ENCODE measurements around the gene SEMA6A.
A peak's percentile ranks its signal among the peaks of the same experiment; 100 is the strongest.

SEMA6A gene

DNA sequence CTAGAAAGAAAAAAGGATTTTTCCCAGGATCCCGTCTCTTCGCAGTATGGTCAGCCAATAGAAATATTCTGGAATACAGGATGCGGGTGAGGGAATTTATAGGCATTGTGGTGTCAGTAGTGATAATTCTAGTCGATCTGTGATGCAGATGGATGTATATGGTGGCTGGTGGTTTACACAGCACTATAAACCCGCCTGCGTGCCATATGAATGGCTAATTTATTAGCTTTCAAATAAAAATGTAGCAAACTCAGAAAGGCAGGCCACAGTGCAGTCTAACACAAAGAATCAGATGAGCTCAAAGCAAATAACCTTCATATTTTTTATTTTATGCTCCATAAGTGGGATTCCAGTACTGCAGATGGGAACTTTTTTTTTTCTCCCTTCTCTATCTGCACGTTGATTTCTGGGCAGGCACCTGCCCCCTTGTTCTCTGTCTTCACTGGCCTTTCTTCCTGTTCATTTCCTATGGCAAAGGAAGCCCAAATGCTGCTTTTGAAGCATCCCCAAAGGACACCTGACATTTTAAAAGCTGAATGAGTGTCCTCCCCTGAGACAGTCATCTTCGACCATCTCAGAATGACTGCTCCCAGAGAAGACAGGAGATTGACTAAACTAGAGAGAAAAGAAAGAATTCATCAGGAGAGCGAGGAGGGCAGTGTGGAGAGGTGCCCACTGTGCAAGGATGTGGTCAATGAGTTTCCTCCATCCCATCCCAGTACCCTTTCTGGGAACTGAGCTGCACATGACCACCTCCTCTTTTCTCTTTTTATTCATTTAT lies 52.1 kb downstream of the SEMA6A start:
- no peak for DNase-seq (ENCODE audit: low read depth)

DNA sequence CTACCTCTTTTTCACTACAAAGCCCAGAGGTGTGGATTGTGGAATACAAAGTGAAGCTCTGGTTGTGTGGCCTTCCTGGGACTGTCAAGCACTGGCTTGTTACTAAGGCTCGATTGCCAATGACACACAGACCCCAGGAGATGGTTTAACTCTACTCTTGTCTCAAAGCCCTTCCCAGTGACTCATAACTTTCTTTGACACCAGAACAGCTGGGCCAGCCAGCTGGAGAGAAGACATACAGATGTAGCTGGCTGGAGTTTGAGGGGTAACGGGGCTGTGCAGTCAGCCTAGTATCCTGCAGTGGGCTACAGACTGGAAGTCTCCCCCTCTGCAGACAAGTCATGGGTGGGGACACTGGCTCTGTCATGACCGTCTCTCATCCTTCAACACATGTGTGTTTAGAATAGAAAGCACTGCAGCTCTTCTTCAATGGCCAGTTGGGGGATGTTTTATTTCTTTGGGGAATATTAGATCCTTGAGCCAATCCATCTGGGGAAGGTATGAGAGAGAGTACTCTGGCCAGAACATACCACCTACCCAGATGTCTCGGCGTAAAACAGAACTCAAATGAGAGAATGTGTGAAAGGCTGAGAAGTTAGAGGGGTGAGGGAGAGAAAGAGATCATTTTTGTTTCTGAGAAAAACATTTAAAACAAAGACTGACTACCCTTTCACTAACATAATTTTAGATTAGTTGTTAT lies 53.3 kb downstream of the SEMA6A start:
- DNase-seq (ENCODE audit: low read depth): no peak

DNA sequence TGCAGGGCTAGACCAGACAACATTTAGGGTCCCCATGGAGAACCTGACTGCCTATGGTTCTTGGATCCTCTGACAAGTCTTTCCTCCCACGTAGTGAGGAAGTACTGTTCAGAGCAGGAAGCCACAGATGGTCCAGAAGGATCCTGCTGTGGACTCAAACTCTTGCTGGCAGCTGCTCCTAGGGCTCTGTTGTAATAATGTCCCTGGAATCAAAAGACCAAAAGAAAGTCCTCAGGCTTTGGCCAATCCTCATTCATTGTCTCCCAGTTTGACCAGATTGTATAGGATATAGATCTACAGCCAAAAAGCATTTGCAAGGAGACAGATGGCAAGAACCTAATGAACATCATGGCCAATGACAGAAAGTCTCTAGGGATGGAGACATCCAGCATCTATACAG lies 53.9 kb downstream of the SEMA6A start:
- no peak for DNase-seq (ENCODE audit: low read depth)

DNA sequence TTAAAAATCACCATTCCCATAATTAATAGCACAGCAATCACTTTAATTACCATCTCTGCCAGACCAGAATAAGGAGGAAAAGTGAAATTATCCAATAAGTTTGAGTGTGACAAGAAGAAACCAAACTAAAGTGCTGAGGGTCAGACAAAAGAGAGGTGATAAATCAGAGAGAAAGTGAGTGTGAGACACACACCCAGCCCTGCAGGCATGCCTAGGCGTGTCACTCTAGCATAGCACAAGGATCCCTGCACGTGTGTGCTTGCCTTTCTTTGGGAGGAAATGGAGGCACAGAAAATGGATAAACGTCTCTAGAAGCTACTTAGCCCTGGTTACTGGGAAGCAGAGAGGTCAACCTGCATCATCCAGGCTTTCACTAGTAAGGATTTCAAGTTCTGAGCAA lies 56.2 kb downstream of the SEMA6A start:
- DNase-seq (ENCODE audit: low read depth): no peak

DNA sequence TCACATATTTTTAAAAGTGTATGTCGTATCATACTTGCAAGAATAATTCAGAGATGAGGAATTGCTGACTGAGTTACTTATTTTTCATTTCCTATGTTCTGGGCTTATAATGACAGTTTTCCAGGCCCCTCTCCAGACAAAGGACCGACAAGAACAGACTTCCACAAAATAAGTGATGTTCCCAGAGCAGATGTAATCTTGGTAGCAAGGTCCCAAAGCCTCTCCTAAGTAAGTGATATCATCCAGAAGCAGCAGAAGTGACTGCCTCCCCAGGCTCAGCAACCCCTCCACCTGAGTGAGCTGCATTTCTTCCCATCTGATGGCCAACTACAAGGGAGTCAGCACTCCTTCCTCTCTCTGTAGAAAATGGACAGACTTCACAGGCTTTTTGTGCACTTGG lies 57.1 kb downstream of the SEMA6A start:
- no peak for DNase-seq (ENCODE audit: low read depth)

DNA sequence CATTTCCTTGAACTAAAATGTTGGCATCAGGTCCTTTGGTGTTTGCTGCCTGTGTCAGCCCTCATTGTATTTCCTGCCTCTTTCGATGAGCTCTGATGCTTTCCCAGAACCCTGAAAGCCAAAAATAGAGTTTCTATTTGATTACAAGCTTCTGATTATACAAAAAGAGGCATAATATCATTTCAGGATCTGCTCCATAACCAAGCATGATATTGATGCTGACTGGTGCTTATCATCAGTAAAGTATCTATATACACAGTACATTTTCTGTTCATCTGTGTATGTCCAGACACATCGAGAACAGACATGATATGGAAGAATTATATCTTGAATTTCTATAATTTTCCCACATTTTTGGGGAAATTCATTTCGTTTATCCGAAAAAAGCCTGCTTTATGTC lies 58.6 kb downstream of the SEMA6A start:
- no peak for DNase-seq (ENCODE audit: low read depth)

DNA sequence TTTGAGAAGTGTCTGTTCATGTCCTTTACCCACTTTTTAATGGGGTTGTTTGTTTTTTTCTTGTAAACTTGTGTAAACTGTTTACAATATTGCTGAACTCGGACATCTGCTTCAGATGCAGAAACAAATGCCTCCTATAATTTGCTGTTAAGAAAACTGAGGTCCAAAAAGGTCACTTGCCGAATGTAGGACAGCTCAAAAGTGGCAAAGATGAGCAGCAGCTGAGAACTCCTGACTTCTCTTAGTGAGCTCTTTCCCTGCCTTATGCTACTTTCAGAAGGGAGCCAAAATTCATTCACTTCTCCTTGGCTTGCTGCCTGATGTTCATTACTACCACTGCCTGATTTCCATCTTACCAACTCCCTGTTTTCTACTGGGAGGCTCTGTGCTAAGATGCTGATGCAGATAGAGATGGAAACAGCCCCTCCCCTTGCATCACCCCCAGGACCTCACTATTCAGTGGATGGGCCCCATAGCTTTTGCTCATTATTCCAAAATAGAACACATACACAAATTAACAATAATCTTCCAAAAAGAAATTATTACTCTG lies 60.1 kb downstream of the SEMA6A start:
- DNase-seq (ENCODE audit: low read depth): no peak

DNA sequence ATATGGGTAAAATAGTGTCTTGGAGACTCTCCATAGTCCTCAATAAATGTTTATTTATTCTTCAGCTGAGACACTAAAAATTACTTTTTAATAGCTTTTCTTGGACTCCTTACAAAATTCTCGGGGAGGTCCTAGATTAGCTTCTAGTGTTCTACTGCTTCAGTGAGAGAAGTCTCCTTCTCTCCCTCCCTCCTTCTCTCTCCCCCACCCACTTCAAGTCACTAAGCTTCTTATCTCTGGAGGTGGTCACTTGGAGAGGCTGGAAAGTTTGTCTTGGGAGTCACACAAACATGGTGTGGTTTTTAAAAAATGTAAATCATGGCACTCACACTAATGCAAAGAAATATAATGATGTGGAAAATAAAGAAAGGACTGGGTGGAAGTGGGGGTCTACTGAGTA lies 64.1 kb downstream of the SEMA6A start:
- DNase-seq (ENCODE audit: low read depth): peak; percentile 16

DNA sequence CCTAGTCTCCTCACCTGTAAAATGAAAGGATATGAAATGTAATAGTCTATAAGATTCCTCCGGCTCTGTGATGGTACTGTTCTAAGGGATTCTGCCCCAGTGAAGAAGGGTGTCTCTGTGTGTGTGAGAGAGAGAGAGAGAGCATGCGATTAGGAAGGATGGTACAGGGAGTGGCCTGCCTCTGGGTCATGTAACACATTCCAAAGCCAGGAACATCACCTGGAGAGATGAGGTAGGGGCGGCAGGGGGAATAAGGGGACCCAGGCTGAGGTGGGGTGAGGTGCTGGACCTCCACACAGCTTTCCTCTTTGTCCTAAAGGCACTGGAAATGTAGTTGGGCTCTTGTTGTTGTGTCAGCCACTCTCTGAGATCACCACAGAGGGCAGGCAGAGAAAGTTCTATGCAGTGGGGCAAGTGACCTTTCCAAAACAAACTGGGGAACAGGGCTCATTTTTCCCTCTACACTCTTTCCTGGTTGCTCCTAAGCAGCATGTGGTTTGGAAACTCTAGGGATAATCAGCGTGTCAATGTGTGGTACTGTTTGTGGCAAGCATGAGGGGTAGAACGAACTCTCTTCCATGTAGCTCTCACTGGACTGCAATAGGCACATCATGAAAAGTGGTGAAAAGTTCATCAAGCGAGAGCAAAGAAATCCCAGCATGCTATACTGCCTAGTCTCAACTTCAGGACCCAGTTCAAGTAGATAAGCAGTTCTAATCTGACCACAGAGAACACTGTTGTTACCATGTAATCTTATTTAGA lies 65.0 kb downstream of the SEMA6A start:
- no peak for DNase-seq (ENCODE audit: low read depth)

DNA sequence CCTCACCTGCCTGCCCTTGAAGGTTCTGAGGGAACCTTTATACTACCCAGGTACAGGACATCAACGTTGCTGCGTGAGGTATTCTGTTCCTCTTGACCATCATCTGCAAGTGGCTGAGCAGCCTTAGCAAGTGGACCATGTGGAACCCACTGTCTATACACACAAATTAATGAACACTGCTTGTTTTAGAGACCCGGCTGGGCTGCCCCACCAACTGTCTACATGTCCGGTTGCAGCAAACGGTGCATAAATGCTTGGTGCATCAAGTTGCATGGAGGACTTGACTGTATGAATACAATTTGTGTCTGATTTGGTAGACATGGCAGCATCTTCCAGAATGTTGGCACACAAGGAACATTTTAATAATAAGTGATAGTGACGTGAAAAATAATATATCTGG lies 65.8 kb downstream of the SEMA6A start:
- DNase-seq (ENCODE audit: low read depth): no peak

DNA sequence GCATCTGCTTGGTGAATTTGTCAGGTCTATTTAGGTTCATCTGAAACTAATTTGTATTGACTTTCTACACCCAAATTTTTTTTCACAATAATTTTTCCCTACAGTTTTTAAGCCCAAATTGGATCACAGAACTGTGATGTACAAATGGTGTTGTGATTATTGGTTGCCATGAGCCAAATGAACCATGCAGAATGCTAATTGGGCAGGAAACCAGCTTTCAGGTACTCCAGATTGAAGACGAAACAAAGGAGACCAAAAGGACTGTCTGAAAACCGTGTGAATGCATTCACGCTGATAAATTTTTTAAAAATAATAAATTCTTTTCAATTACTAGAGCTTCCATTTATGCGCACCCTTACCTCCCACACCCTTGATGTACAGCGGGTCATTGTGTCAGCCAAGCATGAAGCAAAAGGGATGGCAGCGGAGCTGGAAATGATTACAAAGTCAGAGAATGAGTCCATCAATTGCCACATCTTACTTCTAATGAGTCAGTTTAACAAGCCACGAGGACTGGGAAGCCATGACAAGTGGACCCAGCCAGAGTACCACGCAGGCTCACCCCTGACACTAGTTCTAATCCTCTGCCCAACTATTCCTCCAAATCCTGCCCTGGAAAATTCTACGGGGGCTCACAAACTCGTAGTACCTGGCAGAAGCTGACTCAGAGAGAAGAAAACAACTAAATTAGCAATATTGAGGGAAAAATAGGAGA lies 66.5 kb downstream of the SEMA6A start:
- peak; percentile 15 for DNase-seq (ENCODE audit: low read depth)

DNA sequence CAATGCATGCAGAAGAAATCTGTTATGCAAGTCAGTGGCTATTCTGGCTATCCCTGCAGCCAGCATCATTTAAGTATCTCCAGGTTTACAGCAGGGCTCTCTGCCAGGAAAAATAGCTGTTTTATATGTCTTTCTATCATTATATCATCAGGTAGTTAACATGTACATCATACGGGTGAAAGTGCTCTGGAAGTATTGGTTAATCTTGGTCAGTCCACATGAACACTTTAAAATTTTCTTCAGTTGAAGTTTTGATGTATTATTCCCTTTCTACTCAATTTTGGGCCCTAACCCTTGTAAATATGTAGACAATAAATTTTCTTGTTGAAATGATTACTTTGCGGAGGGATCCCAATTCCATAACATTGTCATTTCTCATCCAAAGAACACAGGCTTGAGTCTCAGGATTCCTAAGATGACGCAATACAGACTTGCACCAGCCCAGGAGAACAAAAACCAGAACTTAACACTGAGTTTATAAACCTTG lies 67.5 kb downstream of the SEMA6A start:
- peak; percentile 76 for DNase-seq (ENCODE audit: low read depth)

DNA sequence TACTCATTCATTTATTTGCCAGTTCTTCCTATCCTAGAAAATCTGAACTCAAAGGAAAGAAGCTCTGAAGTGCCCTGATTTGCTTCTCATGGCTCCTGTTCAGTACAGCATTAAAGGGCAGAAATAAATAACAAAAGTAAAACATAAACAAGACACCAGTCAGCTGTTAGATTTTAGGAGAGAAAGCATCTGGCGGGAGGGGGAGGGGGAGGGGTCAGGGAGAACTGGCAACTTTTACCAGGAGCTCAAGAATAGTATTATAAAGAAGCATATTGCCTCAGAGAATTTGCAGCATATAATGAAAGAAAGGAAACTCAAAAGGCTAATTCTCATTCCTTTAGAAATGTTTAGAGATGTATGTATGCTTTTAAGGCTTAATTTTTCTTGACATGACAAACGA lies 68.1 kb downstream of the SEMA6A start:
- no peak for DNase-seq (ENCODE audit: low read depth)

DNA sequence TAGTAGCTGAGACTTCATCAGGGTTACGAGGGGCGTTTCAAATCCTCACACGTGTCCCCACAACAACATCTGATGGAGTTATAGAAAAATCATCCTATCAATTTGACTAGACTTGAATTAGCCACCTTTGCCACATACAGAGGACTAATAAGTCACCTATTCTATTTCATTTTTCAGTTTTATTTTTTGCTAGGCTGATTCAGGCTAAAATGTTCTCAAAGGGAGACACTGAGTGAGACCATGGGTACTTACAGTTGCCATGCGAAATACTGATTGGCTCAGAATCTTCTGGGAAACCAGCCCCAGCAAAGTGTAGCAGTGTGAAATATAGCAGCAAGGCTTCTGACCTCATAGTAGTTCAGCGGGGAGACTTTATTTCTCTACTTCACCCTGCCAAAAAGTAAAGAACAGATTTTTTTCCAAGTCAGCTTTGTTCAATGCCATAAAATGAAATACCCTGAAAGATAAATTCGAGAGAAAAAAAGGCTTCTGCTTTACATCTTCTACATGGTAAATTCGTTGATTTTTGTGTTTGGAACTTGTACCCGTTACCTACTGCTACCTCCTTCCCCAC lies 69.9 kb downstream of the SEMA6A start:
- no peak for DNase-seq (ENCODE audit: low read depth)

DNA sequence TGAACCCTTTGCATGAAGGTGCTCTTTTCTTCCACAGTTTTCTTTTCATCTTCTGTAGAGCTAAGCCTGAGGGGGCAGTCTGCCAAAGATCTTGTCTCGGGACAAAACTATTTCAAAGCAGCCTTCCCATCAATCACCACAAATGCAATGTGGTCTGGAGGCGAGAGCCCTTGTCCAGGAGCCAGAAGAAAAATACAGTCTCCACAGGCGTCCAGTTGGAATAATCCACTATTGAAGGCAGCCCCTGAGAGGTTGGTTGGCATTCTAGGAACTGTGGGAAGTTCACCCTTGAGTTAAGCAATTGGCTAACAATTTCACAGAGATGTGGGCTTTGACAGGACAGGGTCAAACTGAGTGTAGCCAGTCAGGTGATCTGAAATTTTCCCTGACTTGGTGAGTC lies 72.0 kb downstream of the SEMA6A start:
- peak; percentile 94 for DNase-seq (ENCODE audit: low read depth)

DNA sequence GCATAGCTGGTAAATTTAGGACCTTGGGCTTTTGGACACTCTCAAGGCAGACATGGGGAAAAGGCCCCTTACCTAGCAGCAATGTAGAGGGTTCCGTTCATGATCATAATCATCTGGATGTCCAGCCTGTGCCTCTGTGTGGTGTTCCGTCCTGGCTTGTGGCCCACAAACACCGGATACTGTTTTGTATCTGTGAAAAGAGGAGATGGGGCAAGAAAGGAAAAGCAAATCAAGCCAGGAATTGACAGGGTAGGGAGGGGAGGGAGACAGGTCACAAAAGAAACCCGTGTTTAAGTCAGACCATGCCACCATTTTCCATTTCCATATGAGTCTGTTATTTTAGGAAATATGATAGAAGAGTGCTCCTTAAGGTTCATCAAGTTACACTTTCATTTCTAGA lies 72.5 kb downstream of the SEMA6A start:
- no peak for DNase-seq (ENCODE audit: low read depth)

DNA sequence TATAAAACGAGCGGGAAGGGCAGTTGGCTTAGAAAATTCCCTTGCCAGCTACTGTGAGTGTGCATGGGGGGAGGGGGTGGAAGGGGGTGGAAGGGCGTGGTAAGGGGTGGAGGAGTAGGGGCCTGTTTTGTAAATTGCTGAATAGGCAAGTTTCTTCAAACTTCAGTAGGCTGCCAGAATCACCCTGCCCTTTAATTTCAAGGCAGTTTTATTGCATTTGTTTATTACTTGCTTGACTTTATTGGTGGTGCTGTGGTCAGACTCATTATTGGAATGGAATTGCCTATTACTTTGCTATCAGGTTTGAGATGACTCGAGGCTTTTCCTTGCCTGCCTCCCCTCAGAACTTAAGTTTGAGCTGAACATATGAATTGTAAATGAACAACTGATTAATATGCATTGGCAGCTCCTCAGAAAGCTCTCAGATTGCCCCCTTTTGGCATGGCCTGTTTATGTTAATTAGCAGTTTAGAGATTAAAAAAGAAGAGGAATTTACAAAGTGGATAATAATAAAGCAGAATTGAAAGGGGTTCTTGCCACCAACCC lies 76.0 kb downstream of the SEMA6A start:
- DNase-seq (ENCODE audit: low read depth): no peak

DNA sequence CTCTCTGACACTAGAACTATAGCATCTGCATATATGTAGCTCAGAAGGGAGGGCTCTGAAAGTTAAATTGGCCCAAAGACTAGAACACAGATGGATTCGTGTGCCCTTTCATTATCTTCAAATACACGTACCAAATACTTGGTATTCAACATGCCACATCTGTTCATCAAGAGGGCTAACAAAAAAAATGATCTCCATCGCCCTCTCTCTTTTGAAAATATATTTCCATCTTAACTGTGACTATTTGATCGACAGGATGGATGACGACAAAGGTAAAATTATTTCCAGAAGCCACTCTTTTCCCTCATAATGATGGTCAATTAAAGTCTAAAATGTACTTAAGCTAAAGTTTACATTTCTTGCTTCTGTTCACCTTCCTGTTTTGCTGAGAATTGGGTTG lies 77.0 kb downstream of the SEMA6A start:
- DNase-seq (ENCODE audit: low read depth): no peak

DNA sequence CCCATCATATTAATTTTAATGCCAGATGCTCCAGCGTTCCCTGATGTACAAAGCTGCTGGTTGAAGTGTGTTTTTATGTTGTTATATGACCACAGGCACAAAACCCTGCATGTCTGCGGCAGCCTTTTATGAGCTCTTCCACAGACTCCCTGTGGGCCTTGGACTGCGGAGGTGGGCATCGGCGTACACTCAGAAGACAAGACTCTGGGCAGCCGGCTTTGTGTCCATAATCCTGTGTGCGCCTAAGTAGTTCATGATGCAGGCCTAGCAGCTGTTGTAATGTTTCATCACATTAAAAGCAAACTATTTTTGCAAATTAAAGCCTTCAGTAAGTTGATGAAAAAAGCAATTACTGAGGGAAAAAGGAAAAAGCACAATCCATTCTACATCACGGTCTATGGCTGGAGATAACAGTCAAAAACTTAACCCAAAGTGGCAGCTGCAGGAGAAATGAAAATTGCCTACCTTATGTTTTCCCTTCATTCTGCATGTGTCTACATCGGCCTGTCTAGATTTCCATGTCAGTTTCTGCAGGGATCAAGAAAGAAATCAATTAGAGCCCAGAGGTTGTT lies 78.8 kb downstream of the SEMA6A start:
- no peak for DNase-seq (ENCODE audit: low read depth)

DNA sequence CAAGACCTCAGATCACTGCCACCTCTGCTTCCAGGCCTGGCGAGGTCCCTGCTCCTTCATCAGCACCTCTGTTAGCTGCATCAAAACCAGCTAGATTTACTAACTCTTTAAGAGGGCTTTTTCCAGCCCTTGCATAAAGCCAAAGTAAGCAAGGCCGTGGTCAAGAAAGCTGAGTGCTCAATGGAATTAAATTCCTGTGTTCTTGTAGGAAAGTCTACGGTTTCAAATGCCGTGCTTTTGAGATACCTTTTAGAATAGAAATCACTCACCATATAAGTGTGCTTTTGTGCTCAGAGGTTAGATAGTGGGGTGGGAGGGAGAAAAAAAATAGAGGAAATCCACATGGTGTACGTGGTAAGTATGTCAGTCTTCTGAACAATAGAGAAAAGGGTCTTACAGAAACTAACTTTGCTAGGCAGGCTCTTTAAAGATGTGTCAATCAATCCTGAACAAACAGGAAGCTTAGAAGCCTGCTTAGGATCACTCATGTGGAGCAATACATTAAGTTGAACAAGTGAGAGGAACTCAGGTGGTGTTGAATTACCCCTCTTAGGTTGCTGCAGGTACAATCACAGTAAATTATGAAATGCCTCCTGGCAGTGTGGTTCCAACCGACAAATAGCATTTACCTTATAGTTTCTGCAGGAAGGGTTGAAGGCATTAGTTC lies 79.7 kb downstream of the SEMA6A start:
- DNase-seq (ENCODE audit: low read depth): no peak
